NCI-H2029 (cell line): ENCODE results near the gene RIMBP2.
"Not testable (repeated sequence)": the region's sequence is repeated elsewhere in the genome, so short reads cannot be mapped to it uniquely, and the experiment has no call there.

Experiments
- DNase-seq: peaks from one replicate; lab custom pipeline; 2025; lab: John Stamatoyannopoulos, UW

RIMBP2 gene

DNA sequence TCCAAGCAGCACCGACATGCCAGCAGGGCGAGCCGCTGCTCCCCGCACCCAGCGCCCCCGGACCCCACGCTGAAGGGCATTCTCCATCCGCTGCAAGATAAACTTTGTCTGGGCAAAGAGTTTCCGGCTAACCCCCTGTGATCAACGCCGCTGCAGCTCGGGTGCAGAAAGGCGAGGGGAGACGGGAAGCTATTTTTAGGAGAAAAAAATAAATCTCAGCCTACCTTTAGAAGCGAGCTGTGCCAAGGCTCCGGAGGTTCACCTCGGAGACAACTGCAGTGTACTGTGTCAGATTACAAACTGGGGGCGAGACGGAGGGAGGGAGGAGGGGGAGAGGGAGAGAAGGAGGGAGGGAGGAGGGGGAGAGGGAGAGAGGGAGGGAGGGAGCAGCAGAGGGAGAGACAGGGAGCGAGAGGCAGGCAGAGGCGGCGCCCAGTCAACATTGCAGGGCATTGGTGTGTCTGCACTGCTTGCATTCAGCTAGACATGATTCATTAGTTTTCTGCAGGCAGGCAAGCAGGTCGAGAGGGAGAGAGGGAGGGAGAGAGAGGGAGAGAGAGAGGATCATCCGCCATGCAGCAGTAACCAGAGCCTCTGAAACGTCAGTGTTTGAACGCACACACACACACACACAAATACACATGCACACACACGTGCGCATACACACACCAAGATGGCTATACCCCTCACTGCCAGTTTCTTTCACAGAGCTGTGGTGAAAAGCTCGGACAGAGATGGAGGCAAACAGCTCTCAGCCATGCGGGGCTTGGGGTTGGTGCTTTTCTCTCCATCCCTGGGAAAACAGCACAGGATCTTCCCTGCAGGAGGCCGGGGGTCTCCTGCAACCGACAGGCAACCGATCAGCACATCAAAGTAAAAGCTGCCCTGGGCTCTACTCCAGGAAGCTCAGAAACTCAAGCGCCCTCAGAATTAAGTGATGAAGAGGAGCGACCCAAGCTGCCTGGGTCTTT lies at the start of gene RIMBP2:
Gene RIMBP2 (minus strand): TSS at position 302 of the 971 bp plus-strand sequence. CDS start 237,286 bp downstream, outside the sequence.
- peak; percentile 67 for DNase-seq

GRCh38 chr12:130765186-130765659 lies 49.1 kb upstream of the RIMBP2 start:
- no peak for DNase-seq

DNA sequence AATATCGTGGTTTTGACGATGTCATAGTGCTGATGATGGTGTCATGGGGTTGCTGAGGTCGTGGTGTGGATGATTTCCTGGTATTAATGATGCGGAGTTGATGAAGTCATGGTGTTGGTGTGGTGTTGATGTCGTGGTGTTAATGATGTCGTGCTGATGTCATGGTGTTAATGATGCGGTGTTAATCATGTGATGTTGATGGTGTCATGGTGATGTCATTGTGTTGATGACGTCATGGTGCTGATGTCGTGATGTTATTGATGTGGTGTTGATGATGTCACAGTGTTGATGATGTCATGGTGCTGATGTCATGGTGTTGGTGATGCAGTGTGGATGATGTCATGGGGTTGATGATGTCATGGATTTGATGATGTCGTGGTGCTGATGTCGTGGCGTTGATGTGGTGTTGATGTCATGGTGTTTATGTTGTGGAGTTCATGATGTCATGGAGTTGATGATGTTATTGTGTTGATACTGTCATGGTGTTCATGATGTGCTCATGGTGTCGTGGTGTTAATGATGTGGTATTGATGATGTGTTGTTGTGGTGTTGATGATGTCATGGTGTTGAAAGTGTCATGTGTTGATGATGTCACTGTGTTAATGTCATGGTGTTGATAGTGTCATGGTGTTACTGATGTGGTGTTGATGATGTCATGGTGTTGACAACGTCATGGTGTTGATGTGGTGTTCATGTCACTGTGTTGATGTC lies 48.5 kb upstream of the RIMBP2 start:
- no peak for DNase-seq

- DNase-seq: no peak
These were observed 48.0 kb upstream of the RIMBP2 start for GRCh38 chr12:130764073-130764472.

GRCh38 chr12:130762319-130762675 lies 46.2 kb upstream of the RIMBP2 start:
- no peak for DNase-seq

DNA sequence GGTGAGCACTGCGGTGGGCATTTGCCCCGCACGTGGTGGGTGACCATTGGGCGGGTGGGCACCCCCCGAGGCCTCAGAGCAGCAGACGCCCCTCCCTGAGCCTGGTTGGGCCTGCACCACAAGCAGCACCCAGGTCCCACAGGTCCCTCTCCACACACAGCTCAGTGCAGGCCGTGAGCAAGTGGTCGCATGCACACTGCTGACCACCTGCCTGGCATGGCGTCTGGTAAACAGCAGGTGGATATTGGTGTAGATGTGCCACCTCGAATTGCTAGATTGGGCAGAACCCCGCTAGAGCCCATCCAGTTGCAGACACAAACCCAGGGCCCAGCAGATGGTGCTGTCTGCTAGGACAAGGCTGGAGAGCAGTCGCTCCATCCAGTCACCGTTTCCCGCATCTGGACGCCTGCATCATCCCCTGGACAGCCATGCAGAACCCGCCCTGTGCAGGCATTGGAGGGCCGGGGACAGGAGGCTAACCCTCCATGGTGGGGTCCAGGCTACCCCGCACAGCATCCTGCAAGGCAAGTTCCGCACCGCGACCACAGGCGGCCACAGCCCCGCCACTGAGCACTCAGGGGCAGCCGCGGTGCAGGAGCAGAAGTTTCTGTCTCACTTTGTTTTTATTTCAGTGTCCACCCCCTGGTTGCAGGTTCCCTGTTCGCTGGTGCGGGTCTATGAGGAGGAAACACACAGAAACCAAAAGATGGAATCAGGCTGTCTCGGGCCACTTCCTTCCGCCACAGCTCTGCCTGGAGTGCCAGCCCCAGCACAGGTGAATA lies 45.6 kb upstream of the RIMBP2 start:
- DNase-seq: peak; percentile 21

GRCh38 chr12:130754234-130754901 lies 38.3 kb upstream of the RIMBP2 start:
- no peak for DNase-seq

- no peak for DNase-seq
These were observed 36.7 kb upstream of the RIMBP2 start for GRCh38 chr12:130752692-130753230.

DNA sequence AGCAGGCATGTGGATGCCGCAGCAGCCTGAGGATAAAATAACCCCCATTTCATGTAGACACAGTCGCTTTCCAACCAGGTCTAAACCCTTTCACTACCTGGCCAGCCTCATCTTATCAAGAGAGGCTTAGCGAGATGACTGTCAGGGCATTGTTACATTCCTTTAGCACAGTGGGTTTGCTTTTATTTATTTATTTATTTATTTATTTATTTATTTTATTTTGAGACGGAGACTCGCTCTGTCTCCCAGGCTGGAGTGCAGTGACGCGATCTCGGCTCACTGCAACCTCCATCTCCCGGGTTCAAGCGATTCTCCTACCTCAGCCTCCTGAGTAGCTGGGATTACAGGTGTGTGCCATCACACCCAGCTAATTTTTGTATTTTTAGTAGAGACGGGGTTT lies 35.9 kb upstream of the RIMBP2 start:
- not testable (repeated sequence) for DNase-seq

GRCh38 chr12:130748786-130749185 lies 32.7 kb upstream of the RIMBP2 start:
- DNase-seq: no peak

DNA sequence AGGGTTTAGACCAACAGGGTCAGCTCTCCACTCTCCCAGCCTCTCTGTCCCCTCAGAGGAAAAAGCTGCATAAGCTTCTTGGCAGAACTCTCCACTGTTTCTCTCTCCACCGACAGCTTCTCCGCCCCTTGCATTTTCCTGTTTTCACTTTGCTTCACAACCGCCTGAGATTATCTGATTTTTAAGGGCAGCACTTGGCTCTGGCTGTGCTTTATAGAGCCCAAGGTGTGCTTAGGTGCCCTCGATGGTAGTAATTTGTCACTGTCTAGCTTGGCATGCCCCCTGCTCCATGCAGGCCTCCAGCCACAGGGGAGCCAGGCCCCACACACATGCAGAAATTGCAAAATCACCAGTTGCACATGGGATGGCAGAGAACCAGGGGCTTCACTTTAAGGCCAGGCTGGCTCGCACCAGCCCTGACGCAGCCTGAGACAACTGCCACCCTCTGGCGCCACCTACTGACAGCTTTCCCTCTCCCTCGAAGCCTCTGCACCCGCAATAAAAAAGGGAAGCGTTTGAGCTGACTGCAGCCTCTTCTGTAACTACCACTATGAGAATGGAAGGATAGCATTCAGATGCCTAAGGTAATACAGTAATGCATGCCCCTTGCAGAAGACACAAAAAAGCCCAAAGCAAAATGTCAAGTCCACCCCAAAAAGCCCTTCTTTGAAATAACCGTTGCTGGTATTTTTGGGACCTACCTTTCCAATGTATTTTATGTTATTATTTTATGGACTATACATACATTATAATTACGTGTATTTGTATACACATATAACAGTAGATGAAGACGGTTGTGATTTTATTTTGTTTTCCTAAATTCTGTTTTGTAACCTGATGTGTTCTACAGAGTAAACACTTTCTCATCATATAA lies 32.0 kb upstream of the RIMBP2 start:
- DNase-seq: peak; percentile 63

GRCh38 chr12:130746546-130746945 lies 30.4 kb upstream of the RIMBP2 start:
- no peak for DNase-seq

DNA sequence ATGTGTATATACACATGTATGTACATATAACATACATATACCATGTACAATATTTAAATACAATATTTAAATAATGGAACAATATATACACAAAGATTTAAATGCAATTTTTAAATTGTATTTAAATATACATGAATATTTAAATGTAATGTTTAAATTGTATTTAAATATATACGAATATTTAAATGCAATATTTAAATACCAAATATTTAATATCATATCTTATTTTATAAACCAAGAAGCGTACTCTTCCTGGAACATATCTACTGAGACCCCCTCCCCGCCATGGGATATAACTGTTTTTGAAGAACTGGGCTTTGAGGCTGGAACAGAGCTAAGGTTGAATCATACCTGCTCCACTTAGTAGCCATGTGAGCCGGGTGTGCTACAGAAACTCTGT lies 29.8 kb upstream of the RIMBP2 start:
- DNase-seq: no peak

- no peak for DNase-seq
These were observed 28.2 kb upstream of the RIMBP2 start for GRCh38 chr12:130744274-130744673.

GRCh38 chr12:130743606-130744005 lies 27.5 kb upstream of the RIMBP2 start:
- DNase-seq: no peak

GRCh38 chr12:130743176-130743575 lies 27.1 kb upstream of the RIMBP2 start:
- DNase-seq: no peak

DNA sequence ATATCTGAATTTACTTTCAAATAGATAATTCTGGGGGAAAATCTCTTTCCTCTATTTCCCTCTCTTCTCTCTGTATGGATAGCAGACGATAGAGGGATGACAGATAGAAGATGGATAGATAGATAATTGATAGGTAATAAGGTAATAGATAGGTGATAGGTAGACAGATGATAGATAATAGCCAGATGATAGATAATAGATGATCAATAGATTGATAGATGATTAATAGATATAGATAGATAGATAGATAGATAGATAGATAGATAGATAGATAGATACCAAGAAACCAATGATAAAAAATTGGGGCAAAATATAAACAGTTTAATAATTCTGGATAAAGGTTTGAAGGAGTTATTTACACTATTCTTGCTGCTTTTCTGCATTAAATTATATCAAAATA lies 26.6 kb upstream of the RIMBP2 start:
- DNase-seq: no peak

DNA sequence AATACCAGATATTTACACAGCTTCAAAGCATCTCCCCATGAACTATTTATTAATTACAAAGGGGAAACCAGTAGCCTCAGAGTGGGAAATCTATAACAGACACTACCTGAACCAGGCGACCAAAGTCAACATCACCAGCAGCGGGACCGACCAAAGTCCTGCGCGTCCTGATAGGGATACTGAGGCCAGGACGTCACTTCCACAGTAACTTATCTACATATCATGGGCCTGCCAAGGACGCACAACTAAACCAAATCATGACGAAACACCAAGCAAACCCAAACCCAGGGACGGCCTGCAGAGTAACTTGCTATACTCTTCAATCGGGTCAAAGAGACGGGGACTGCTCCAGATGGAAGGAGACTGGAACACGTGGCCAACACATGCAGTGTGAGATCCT lies 26.0 kb upstream of the RIMBP2 start:
- DNase-seq: no peak

- DNase-seq: no peak
These were observed 23.5 kb upstream of the RIMBP2 start for GRCh38 chr12:130739571-130739970.

DNA sequence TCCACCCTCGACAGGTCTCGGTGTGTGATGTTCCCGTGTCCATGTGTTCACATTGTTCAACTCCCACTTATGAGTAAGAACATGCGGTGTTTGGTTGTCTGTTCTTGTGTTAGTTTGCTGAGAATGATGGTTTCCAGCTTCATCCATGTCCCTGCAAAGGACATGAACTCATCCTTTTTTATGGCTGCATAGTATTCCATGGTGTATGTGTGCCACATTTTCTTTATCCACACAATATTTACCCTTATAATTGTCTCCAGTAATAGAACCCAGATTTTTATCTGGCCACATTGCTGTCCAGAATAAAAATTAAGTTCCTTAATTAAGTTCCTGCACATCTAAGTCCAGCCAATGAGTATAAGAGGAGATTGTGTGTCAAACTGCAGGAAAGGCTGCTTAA lies 22.3 kb upstream of the RIMBP2 start:
- DNase-seq: not testable (repeated sequence)
